Adipocyte (in vitro differentiated cells): Measurements from ENCODE around the gene GPR143.

ENCODE experiments used
- DNase-seq: peaks from one replicate; pipeline ENCODE4 v3.0.0-alpha.2; 2015; ENCODE audit warnings: low read depth
- H3K27me3 ChIP-seq: replicated peaks from 2 replicates; pipeline ENCODE4 v1.7.0; 2013; ENCODE audit warnings: mild to moderate bottlenecking, low read length, moderate library complexity; ENCODE audit not compliant: control insufficient read depth, insufficient read depth
- H3K36me3 ChIP-seq: 2 replicates; pipeline ENCODE4 v1.7.0; 2013; ENCODE audit warnings: low read length, mild to moderate bottlenecking, moderate library complexity; ENCODE audit not compliant: control insufficient read depth, insufficient read depth, severe bottlenecking
- H3K4me1 ChIP-seq: 2 replicates; pipeline ENCODE4 v1.7.0; 2013; ENCODE audit warnings: mild to moderate bottlenecking, low read length, moderate library complexity; ENCODE audit not compliant: control insufficient read depth, insufficient read depth
- H3K4me3 ChIP-seq: 2 replicates; pipeline ENCODE4 v1.7.0; 2013; ENCODE audit warnings: mild to moderate bottlenecking, low read length, moderate library complexity
- H3K9ac ChIP-seq: 2 replicates; pipeline ENCODE4 v1.7.0; 2013; ENCODE audit warnings: mild to moderate bottlenecking, low read length, moderate library complexity
- H3K9me3 ChIP-seq: 2 replicates; pipeline ENCODE4 v1.7.0; 2013; ENCODE audit warnings: mild to moderate bottlenecking, low read length, moderate library complexity; ENCODE audit not compliant: control insufficient read depth

GPR143 gene

DNA sequence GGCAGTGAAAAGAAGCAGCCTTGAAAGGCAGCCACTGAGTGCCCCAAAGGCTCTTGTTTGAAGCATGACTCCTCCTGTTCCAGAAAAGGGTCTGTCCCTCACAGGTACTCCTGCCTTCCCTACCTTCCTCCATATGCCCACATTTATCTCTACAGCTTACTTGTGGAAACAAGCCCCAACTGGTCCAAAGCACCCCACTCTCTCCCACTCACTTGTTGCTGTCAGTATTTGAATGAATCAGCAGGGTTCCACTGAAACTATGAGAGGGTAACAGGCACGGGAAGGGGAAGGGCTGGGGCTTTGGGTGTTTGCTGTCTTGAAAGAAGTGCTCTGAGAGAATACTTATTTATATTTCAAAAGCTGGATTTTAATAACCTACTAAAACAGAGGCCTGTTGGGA, 34.9 kb downstream of the GPR143 start:
- Histone ChIP-seq H3K4me1 (no peaks in the 10 kb centered on the region), H3K4me3 (no peak overlapping the region), H3K9ac (no peak overlapping the region), H3K27me3 (no peaks in the 10 kb centered on the region), H3K9me3 (peaks cover 31% of the 10 kb centered on the region), H3K36me3 (no peaks in the 10 kb centered on the region)
- no peak for DNase-seq

DNA sequence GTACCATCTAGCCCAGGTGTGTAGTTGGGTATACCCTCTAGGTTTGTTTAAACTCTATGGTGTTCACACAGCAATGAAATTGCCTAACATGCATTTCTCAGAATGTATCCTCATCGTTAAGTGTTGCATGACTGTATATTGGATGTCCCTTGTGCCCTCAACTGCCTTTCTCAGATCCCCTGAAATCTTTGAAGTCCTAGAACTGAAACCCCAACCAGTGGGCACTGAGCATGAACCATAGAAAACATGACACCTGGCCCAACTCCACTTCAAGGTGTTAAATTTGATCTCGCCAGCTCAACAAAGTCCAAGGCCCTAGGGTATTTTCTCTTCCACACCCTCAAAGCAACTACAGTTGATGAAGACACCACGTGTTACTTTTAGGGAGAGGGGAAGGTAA, 35.6 kb downstream of the GPR143 start:
- no peaks in the 10 kb centered on the region for H3K4me1 ChIP-seq
- no peak for DNase-seq
- peaks cover 31% of the 10 kb centered on the region for H3K9me3 ChIP-seq
- no peaks in the 10 kb centered on the region for H3K36me3 ChIP-seq
- H3K27me3 ChIP-seq: no peaks in the 10 kb centered on the region
- no peak overlapping the region for H3K9ac ChIP-seq
- no peak overlapping the region for H3K4me3 ChIP-seq

DNA sequence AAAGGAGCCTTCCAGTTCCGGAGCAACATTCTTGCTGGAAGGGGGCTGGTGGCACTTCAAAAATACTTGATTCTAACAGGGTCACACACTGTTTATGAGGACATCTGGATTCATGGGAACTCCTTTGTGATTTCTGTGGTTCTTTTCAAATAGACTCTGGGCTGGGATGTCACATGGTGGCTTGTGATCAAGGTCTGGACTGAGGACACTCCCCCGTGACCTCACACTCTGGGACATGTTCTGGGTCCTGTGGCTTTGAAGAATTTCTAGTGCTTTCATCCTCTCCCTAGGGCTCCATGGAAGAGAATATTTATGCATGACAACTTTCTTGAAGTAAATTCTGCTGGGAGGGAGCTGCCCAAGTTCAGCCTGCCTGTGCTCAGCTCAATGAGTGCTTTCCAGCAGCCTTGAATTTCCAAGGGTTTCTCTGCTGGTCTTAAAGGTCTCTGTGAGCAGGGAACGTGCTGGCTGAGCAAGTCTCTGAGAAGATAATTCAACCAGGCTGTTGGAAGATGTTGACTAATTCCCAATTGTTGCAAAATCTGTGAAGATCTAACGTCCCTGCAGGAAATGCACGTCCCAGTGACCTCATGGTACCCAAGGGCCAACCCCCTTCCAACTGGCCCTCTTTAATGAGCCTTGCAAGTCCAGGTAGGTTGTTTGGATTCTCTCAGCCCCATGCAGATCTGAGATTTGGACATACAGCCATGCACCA, 36.3 kb downstream of the GPR143 start:
- H3K27me3 ChIP-seq: no peaks in the 10 kb centered on the region
- no peaks in the 10 kb centered on the region for H3K36me3 ChIP-seq
- DNase-seq: peak; percentile 12
- no peak overlapping the region for H3K9ac ChIP-seq
- H3K4me3 ChIP-seq: no peak overlapping the region
- peaks cover 31% of the 10 kb centered on the region for H3K9me3 ChIP-seq
- no peaks in the 10 kb centered on the region for H3K4me1 ChIP-seq

DNA sequence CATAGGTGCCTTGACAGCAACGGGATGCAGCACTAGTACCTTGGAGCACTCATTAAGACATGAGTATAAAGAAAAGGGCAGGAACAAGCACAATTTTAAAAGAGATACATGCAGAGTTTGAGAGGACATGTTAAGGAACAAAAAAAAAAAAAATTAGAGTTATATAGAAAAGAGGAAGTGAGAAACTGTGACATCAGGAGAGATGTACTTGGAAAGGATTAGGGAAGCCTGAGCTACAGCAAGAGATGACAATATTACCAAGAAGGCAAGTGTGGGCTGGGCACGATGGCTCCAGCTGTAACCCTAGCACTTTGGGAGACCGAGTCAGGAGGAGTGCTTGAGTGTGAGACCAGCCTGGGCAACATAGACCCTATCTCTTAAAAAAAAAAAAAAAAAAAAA, 37.4 kb downstream of the GPR143 start:
- DNase-seq: no peak
- Histone ChIP-seq H3K4me1 (no peaks in the 10 kb centered on the region), H3K36me3 (no peaks in the 10 kb centered on the region), H3K9me3 (peaks cover 33% of the 10 kb centered on the region), H3K27me3 (no peaks in the 10 kb centered on the region), H3K4me3 (no peak overlapping the region), H3K9ac (no peak overlapping the region)

DNA sequence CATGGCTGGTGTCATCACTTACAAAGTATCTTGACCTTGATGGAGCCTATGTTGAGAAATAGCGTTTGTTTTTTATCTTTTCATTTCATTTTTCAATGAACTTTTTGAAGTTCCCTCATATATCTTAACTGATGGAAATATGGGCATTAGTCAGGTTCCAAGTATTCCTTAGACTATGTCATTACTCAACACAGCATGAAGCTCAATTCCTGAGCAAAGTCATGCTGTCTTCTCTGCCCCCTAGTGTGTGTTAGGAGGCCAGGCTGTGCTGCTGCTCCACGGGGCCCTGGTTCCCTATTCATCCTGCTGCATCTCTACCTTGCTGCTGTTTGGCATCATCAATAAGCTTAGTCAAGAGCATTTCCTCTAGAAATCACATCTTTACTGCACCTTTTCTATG, 40.9 kb downstream of the GPR143 start:
- no peak overlapping the region for H3K4me3 ChIP-seq
- H3K27me3 ChIP-seq: no peaks in the 10 kb centered on the region
- peak; percentile 29 for DNase-seq
- H3K9me3 ChIP-seq: peaks cover 25% of the 10 kb centered on the region
- no peaks in the 10 kb centered on the region for H3K4me1 ChIP-seq
- no peaks in the 10 kb centered on the region for H3K36me3 ChIP-seq
- H3K9ac ChIP-seq: no peak overlapping the region

DNA sequence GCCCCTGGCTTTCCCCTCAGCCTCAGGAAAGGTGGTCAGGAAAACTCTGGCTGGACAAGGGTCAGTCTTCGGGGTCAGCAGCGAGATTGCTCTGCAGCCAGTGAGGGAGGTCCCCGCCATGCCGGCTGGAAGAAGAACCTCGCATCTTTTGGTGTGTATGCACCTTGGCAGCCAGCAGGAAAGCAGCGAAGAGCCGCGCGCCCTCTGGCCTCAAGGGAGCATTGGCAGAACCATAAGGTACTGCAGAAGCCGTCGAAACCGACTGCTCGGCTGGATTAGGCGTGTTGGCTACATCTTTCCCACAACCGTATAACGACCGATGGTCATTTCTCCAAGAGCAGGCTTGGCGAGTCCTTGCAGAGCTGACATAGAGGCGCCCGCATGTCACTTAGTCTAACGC, 48.3 kb downstream of the GPR143 start:
- H3K27me3 ChIP-seq: no peaks in the 10 kb centered on the region
- H3K4me1 ChIP-seq: no peaks in the 10 kb centered on the region
- peaks cover under 1% of the 10 kb centered on the region for H3K9me3 ChIP-seq
- H3K9ac ChIP-seq: no peak overlapping the region
- H3K4me3 ChIP-seq: no peak overlapping the region
- DNase-seq: no peak
- peaks cover 16% of the 10 kb centered on the region for H3K36me3 ChIP-seq

DNA sequence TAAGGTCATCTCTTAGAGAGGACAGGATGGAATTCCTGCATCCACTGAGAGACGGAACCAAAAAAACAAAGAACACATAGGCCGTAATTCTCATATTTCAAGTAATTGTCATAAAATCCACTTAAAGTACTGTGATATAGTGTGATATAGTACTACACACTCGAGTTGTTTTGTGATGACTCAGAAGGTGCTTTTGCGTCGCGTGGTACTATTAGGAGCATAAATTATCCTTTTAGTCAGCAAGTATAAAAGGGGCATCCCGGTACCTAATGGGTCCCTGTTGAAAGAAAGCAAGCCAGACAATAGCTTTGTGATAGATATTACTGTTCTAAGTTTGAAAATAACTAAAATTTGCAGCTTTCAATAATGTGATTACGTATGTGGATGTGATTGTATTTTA, 55.3 kb downstream of the GPR143 start:
- Histone ChIP-seq H3K4me3 (no peak overlapping the region), H3K4me1 (no peaks in the 10 kb centered on the region), H3K9ac (no peak overlapping the region), H3K9me3 (peaks cover under 1% of the 10 kb centered on the region), H3K27me3 (no peaks in the 10 kb centered on the region), H3K36me3 (peaks cover 12% of the 10 kb centered on the region)
- no peak for DNase-seq

DNA sequence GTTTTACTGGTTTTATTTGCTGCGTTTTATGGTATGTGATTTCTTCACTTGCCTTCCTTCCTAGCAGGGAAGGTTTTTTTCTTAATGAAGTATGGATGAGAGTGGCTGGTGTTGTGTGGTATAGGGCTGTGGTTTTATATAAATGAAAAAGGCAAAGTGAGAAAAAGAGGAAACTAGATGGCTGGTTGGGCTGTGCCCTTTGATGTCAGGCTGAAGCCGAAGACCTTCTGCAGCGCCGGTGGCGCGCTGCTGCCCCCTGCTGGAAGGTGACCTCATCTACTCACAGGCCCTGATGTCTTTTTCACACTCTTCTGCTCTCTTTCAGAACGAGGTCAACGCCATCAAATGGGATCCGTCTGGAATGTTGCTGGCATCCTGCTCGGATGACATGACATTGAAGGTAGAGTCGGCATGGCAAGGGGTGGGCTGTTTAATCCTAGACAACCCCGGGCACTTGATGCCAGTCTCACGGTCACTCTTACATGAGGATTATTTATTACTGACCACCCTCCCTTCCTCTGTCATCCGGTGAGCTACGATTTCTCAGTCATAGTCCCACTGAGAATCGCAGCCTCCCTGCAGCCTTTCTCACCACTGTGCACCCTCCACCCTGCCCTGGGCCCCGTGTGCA, 56.6 kb downstream of the GPR143 start:
- DNase-seq: peak; percentile 75
- peaks cover 6% of the 10 kb centered on the region for H3K36me3 ChIP-seq
- H3K9me3 ChIP-seq: peaks cover 6% of the 10 kb centered on the region
- no peak overlapping the region for H3K9ac ChIP-seq
- no peaks in the 10 kb centered on the region for H3K27me3 ChIP-seq
- H3K4me1 ChIP-seq: no peaks in the 10 kb centered on the region
- no peak overlapping the region for H3K4me3 ChIP-seq

DNA sequence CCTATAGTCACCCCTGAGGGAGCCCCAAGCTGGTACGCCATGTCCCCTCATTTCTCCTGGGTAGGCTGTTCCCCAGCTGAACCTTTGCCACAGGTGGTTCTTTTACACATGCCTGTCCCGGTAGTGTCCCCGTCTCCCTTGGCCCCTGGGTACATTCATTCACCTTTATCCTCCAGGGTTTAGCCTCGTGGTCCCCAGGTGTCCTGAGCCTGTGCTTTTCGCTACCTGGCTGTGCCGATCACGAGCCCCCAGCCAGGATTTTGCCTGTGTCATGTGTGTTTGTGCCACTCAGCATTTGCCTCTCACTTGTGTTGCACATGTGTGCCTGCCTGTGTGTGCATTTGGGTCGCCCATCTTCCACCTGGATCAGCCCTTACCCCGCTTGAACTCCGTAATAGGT, 57.6 kb downstream of the GPR143 start:
- H3K4me3 ChIP-seq: no peak overlapping the region
- no peak for DNase-seq

DNA sequence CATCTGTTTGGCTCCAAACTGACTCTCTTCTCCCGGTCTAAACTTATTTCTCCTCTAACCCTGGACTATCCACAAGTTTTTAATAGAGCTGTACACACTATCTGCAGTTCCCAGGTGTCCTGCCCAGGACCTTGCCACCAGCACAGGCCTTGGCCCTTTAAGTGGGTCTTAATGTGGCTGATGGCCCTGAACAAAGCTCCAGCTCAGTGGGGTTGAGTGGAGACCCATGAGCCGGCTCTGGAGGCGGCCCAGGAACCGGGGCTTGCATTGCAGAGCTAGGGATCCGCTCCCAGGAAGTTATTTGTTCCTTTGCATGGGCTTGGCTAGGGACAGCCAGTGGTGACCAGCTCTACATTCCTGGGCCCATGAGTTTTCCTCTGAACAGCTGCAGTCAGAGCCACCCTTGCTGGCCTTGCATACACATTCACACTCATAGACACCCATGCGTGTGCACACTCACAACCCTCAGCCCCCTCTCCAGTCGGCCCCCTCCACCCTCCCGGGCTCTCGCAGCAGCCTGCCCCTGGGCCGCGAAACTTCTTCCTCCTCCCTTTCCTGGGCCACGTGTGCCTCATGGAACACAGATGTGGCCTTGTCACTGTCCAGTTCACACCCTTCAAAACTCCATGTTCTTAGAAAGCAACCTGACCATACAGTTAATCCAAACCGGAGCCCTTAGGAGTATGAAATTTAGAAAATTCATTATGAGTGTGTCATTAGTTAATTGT, 58.2 kb downstream of the GPR143 start:
- H3K9me3 ChIP-seq: peaks cover 6% of the 10 kb centered on the region
- H3K4me1 ChIP-seq: no peaks in the 10 kb centered on the region
- no peak overlapping the region for H3K9ac ChIP-seq
- no peaks in the 10 kb centered on the region for H3K27me3 ChIP-seq
- no peak overlapping the region for H3K4me3 ChIP-seq
- no peak for DNase-seq
- H3K36me3 ChIP-seq: peaks cover 6% of the 10 kb centered on the region

More for the DNA sequence above, 57.6 kb downstream of the GPR143 start:
- Histone ChIP-seq H3K4me1 (no peaks in the 10 kb centered on the region), H3K9me3 (peaks cover 6% of the 10 kb centered on the region), H3K9ac (no peak overlapping the region), H3K36me3 (peaks cover 6% of the 10 kb centered on the region), H3K27me3 (no peaks in the 10 kb centered on the region)

DNA sequence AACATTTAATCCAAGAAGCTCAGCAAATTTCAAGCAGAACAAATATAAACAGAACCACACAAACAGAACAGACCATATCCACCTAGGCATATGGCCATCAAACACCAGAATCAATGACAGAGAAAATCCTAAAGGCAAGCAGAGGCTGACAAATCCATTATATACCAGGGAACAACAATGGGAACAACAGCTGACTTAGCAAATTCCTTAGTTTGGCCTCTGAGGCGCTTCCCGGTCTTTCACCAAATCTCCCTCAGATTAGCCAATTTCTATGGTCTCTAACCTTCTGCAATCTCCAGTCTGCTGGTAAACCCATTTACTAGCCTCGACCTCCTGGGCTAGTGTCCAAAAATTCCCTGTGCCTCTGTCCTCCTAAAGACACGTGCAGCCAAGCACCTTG, 59.2 kb downstream of the GPR143 start:
- Histone ChIP-seq H3K4me1 (no peaks in the 10 kb centered on the region), H3K27me3 (no peaks in the 10 kb centered on the region), H3K36me3 (no peaks in the 10 kb centered on the region), H3K4me3 (no peak overlapping the region), H3K9me3 (peaks cover 6% of the 10 kb centered on the region), H3K9ac (no peak overlapping the region)
- DNase-seq: no peak
